Kidney tubule cell (primary cell): Measurements from ENCODE around the gene TMA7B.
A peak's percentile ranks its signal among the peaks of the same experiment; 100 is the strongest.

Source experiments
- DNase-seq: peaks from one replicate; pipeline ENCODE4 v3.0.0-alpha.2; 2018; ENCODE audit warnings: low spot score

Gene TMA7B

GRCh38 chr22:39959640-39960447 lies at the start of gene TMA7B:
TSS of gene TMA7B (plus strand) at chr22:39960397. CDS start at chr22:39964375, 3,978 bp downstream.
- DNase-seq = peak; percentile 78

DNA sequence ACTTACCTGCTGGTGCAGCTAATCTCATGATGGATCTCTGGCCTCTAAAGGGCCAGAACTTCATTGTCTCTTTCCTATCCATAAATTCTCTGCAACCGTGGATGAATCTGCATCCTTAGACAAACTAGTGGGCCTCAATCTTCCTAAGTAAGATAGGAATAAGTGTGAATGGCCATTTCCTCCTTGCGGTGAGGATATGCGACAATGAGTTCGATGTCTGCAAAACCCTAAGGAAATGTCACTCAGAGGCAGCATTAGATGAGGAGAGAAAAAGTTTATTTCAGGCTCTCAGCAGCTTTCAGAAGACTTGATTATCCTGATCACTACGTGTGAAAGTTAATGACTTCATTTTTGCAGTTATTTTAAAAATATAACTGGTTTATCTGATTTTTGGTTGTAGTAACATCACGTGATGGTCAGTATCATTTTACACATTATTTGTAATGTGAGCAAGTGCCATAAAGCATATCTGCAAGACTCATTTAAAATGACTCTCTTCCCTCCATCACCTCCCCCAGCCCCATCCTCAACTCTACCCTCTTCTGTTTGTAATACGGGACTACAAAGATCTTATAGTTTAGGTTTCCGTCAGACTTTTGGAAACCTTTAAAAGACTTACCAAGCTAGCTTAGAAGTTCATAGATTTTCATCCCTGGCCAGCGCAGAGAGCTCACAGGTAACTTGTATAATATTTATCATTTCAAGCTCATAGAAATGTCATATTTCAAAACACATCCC lies 49.2 kb upstream of the TMA7B start:
- DNase-seq = no peak

- no peak for DNase-seq
Measured at GRCh38 chr22:39913321-39913720, 46.9 kb upstream of the TMA7B start.

- no peak for DNase-seq
Measured at GRCh38 chr22:39913886-39914285, 46.3 kb upstream of the TMA7B start.

DNA sequence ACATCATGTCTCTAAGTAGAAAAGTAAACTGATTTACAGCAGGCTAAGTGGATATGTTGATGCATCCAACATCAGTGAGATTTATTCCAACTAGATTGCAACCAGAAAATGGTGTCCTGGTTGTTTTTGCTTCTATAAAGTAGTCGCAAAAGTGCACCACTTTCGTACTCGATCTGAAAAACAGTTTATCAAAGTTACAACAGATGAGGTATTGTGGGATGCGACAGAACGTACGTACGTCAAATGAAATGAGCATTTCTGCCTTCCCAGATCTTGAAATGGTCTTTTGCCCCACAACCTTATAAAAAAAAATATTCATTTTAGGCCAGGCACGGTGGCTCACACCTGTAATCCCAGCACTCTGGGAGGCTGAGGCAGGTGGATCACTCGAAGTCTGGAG lies 45.6 kb upstream of the TMA7B start:
- no peak for DNase-seq

DNA sequence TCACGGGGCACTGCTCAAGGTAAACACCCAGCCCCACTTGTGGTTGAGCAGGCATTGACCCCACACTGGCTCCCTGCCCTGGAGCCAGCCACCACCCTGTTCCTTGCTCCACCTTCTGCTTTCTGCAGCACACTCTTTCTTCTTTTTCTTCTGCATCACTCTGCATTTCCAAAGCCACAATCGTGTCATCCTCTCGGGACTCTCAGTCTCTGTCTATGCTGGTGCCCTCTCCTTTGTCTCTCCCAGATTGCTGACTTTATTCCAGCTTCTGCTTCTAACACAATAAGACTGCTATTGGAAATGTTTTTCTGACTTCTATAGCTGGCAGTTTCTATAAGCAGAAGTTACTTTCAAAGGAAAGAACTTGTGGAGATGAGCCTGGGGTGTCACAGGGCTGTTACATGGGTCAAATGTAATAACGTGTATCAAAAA lies 44.9 kb upstream of the TMA7B start:
- no peak for DNase-seq

GRCh38 chr22:39916496-39916895 lies 43.7 kb upstream of the TMA7B start:
- no peak for DNase-seq

DNA sequence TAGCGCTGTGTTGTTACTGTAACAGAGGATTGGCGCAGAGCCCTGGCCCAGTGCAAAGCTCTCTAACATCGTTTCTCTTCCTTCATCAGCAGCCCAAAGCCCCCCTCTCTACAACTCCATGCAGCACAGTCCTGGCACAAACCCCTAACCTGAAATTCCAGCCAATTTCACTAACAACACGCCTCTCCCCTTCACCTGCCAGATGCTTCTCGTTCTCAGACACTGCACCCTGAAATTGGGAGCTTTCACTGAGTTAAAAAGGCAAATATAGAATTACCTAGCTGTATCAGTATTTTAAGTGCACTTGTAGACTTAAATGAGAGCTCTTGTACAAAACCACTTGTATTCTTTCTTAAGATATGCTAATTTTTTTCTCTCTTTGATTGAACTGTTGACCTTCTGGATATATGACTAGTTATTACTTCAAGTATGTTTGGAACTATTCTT lies 43.0 kb upstream of the TMA7B start:
- DNase-seq = no peak

DNA sequence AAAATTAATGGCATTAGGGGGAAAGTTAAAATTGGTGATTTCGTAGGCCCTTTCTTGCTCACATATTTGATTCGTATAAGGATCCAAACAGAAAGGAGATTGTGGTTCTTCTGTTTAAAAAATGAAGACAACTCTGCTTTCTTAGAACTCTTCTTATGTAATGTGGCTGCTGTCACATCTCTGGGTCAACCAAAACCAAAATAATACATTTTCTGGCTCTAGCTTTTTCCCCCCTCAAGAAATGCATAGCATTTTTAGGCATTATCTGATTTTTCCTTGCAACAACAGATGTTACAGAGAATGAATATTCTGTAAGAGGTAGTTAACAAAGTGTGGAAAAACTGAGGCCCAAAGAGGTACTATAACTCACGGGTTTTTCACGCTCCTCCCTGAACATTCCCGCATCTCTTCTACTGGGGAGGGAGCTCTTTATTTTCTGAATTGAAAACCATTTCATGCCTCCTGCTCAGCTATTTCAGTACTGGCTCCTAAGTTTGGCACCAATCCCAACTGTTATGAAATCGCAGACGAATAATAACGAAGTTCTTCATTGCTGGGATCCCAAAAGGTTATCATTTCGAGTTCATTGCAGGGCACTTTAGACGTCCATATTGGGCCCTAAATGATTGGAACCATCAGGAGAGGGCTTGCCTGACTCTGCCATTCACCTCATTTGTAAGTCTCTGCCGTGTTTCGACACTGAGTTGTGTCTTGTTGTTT lies 42.3 kb upstream of the TMA7B start:
- no peak for DNase-seq

- no peak for DNase-seq
Measured at GRCh38 chr22:39920134-39920743, 40.0 kb upstream of the TMA7B start.

GRCh38 chr22:39923696-39924095 lies 36.5 kb upstream of the TMA7B start:
- DNase-seq = no peak

DNA sequence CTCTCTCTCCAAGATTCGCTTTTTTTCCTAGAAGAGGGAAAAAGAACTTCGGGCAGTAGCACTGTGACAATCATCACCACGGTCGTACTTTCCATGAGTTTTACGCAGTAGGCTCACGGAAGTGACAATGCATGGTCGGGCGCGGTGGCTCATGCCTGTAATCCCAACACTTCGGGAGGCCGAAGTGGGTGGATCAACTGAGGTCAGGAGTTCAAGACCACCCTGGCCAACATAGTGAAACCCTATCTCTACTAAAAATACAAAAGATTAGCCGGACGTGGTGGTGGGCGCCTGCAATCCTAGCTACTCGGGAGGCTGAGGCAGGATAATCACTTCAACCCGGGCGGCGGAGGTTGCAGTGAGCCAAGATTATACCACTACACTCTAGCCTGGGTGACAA lies 35.9 kb upstream of the TMA7B start:
- DNase-seq = no peak

GRCh38 chr22:39925273-39925672 lies 34.9 kb upstream of the TMA7B start:
- DNase-seq = no peak

GRCh38 chr22:39925909-39926679 lies 34.1 kb upstream of the TMA7B start:
- DNase-seq = no peak

GRCh38 chr22:39926753-39927152 lies 33.4 kb upstream of the TMA7B start:
- DNase-seq = no peak

GRCh38 chr22:39927544-39927943 lies 32.7 kb upstream of the TMA7B start:
- no peak for DNase-seq

- DNase-seq = no peak
Measured at GRCh38 chr22:39928536-39929520, 31.4 kb upstream of the TMA7B start.

GRCh38 chr22:39931251-39931650 lies 28.9 kb upstream of the TMA7B start:
- no peak for DNase-seq

- DNase-seq = no peak
Measured at GRCh38 chr22:39932166-39932565, 28.0 kb upstream of the TMA7B start.
